SU-DHL-6 (cell line): ENCODE measurements around the gene DCC.

Experiments used
- H2AFZ ChIP-seq: fragments of 200-600 bp; sonication (generic); 2 replicates; pipeline ENCODE4 v1.6.1; 2014; ENCODE audit warnings: low read depth, mild to moderate bottlenecking, moderate library complexity, mixed read lengths, antibody characterized with exemption, low read length; ENCODE audit not compliant: severe bottlenecking
- H3F3A ChIP-seq: fragments of 200-600 bp; shearing (Covaris generic); 2 replicates; pipeline ENCODE4 v1.6.0; 2016; ENCODE audit warnings: antibody characterized with exemption, mild to moderate bottlenecking; ENCODE audit not compliant: insufficient read depth
- H3K27ac ChIP-seq: fragments of 200-600 bp; sonication (generic); 2 replicates; pipeline ENCODE4 v1.5.1; 2016; ENCODE audit warnings: low read depth, mild to moderate bottlenecking, low read length, moderate library complexity, mixed read lengths
- H3K27me3 ChIP-seq: fragments of 200-600 bp; sonication (generic), shearing (Covaris generic); 2 replicates; pipeline ENCODE4 v1.6.0; 2014; ENCODE audit warnings: mild to moderate bottlenecking, low read length
- H3K36me3 ChIP-seq: fragments of 200-600 bp; sonication (generic); 2 replicates; pipeline ENCODE4 v1.6.1; 2014; ENCODE audit warnings: mild to moderate bottlenecking, low read length, mixed read lengths
- H3K4me2 ChIP-seq: fragments of 300-600, 200-600 bp; shearing (Covaris generic), sonication (generic); 2 replicates; pipeline ENCODE4 v1.6.0; 2014; ENCODE audit warnings: low read length, low read depth, mild to moderate bottlenecking; ENCODE audit not compliant: poor library complexity, severe bottlenecking
- H3K4me3 ChIP-seq: fragments of 200-600 bp; sonication (generic); 2 replicates; pipeline ENCODE4 v1.5.1; 2014; ENCODE audit warnings: antibody characterized with exemption, low read length, mild to moderate bottlenecking, mixed read lengths; ENCODE audit not compliant: insufficient read depth, poor library complexity, severe bottlenecking
- H3K79me2 ChIP-seq: fragments of 200-600 bp; sonication (generic); 2 replicates; pipeline ENCODE4 v1.6.1; 2014; ENCODE audit warnings: mild to moderate bottlenecking, low read length, moderate library complexity; ENCODE audit not compliant: insufficient read depth
- H3K9ac ChIP-seq: fragments of 200-600 bp; sonication (generic); 2 replicates; pipeline ENCODE4 v1.7.0; 2014; ENCODE audit warnings: mild to moderate bottlenecking, low read length
- H3K9me2 ChIP-seq: fragments of 200-600 bp; sonication (generic); replicated peaks from 2 replicates; pipeline ENCODE4 v1.6.1; 2014; ENCODE audit warnings: low read length; ENCODE audit not compliant: insufficient read depth
- H3K9me3 ChIP-seq: fragments of 200-600 bp; sonication (generic); 2 replicates; pipeline ENCODE4 v1.6.1; 2014; ENCODE audit warnings: low read length, mixed read lengths; ENCODE audit not compliant: insufficient read depth
- H4K20me1 ChIP-seq: fragments of 200-600 bp; sonication (generic); 2 replicates; pipeline ENCODE4 v1.6.1; 2014; ENCODE audit warnings: low read depth, mild to moderate bottlenecking, antibody characterized with exemption, low read length, moderate library complexity, mixed read lengths
- EZH2phosphoT487 ChIP-seq: fragments of 200-600 bp; sonication (generic), shearing (Covaris generic); conservative IDR thresholded peaks from 2 replicates; pipeline ENCODE4 v1.6.1; 2018; ENCODE audit warnings: mild to moderate bottlenecking, antibody characterized with exemption, low read length, moderate library complexity, mixed read lengths
- TF ChIP-seq, protein P1 (sequence below): fragments of 200-600 bp; sonication (generic); IDR thresholded peaks from one replicate; pipeline ENCODE4 v1.5.1; 2017; ENCODE audit warnings: antibody characterized with exemption, mild to moderate bottlenecking, low read length, moderate library complexity; ENCODE audit not compliant: insufficient read depth, poor library complexity, severe bottlenecking

Gene DCC

DNA sequence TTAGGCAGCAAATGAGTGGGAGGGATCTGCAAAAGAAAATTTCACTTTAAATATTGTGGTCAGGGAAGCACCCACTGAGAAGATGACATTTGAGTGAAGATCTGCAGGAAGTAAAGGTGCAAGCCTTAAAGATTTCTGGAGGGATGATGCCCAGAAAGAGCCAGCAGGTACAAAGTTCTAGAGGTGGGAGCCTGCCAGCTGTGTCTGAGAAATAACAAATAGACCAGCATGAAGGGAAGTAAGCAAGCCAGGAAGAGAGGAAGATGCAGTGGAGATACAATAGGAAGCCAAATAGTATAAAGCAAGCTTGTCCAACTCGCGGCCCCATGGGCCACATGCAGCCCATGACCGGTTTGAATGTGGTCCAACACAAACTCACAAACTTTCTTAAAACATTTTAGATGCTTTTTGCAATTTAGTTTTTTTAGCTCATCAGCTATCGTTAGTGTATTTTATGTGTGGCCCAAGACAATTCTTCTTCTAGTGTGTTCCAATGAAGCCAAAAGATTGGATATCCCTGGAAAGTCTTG is 489.9 kb downstream of the DCC start:
- H3K9me3 ChIP-seq: no peaks in the 10 kb centered on the region
- H4K20me1 ChIP-seq: no peaks in the 10 kb centered on the region
- no peaks in the 10 kb centered on the region for H3K79me2 ChIP-seq
- H3K9ac ChIP-seq: no peak overlapping the region
- no peaks in the 10 kb centered on the region for H3K36me3 ChIP-seq
- H3K4me3 ChIP-seq: no peak overlapping the region
- TF ChIP-seq, protein P1, sequence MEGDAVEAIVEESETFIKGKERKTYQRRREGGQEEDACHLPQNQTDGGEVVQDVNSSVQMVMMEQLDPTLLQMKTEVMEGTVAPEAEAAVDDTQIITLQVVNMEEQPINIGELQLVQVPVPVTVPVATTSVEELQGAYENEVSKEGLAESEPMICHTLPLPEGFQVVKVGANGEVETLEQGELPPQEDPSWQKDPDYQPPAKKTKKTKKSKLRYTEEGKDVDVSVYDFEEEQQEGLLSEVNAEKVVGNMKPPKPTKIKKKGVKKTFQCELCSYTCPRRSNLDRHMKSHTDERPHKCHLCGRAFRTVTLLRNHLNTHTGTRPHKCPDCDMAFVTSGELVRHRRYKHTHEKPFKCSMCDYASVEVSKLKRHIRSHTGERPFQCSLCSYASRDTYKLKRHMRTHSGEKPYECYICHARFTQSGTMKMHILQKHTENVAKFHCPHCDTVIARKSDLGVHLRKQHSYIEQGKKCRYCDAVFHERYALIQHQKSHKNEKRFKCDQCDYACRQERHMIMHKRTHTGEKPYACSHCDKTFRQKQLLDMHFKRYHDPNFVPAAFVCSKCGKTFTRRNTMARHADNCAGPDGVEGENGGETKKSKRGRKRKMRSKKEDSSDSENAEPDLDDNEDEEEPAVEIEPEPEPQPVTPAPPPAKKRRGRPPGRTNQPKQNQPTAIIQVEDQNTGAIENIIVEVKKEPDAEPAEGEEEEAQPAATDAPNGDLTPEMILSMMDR: no peak
- no peak for TF ChIP-seq EZH2phosphoT487
- H2AFZ ChIP-seq: no peak overlapping the region
- H3K9me2 ChIP-seq: no peaks in the 10 kb centered on the region
- no peak overlapping the region for H3K27ac ChIP-seq
- no peak overlapping the region for H3K4me2 ChIP-seq
- no peaks in the 10 kb centered on the region for H3F3A ChIP-seq
- H3K27me3 ChIP-seq: no peaks in the 10 kb centered on the region

DNA sequence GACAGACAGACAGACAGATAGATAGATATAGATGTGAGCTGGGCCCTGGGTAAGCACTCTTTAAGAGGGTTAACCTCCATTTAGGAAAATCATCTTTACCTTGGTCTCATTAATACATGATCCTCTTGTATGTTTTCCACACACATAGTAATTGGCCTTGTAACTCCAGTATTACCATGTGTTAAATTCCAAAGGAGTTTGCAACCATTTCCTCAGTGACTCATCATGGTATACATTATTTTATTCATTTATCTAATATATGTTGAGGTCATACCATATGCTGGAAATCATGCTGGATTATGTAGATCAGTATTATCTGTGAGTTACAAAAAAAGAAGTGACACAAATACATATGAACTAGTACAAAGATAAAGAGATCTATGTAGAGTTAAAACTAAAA is 504.3 kb downstream of the DCC start:
- Histone ChIP-seq H3K27ac (no peak overlapping the region), H4K20me1 (no peaks in the 10 kb centered on the region), H3K9me2 (no peaks in the 10 kb centered on the region), H3K27me3 (no peaks in the 10 kb centered on the region), H3K4me3 (no peak overlapping the region), H3K79me2 (no peaks in the 10 kb centered on the region), H3K9me3 (no peaks in the 10 kb centered on the region), H3K36me3 (no peaks in the 10 kb centered on the region), H3K4me2 (no peak overlapping the region), H3K9ac (no peak overlapping the region), H3F3A (no peaks in the 10 kb centered on the region), H2AFZ (no peak overlapping the region)
- TF ChIP-seq, protein P1: no peak
- no peak for TF ChIP-seq EZH2phosphoT487

- Histone ChIP-seq H3K9ac (no peak overlapping the region), H3K36me3 (no peaks in the 10 kb centered on the region), H2AFZ (no peak overlapping the region), H3F3A (no peaks in the 10 kb centered on the region), H3K4me3 (no peak overlapping the region), H3K4me2 (no peak overlapping the region), H3K9me2 (no peaks in the 10 kb centered on the region), H4K20me1 (no peaks in the 10 kb centered on the region), H3K9me3 (no peaks in the 10 kb centered on the region), H3K27me3 (no peaks in the 10 kb centered on the region), H3K79me2 (no peaks in the 10 kb centered on the region), H3K27ac (no peak overlapping the region)
- TF ChIP-seq EZH2phosphoT487: no peak
- TF ChIP-seq, protein P1: no peak
Observed at GRCh38 chr18:52845036-52845435, 505.0 kb downstream of the DCC start.
